Calu3 (cell line): ENCODE measurements around the gene NHLRC2. TPM values are rescaled to one million over a fixed set of nuclear protein-coding genes. Genes with fewer than 3 reads are reported as not detected.
A peak's percentile ranks its signal among the peaks of the same experiment; 100 is the strongest.

ENCODE experiments used
- BruUV-seq: library from RNA; stranded (reverse); fragments of 400-500 nt; replicated peaks from 2 replicates; lab custom pipeline; 2021; lab: Mats Ljungman, UMichigan
- CTCF ChIA-PET: fragments of 300-600 bp; sonication (Branson Sonifier 250); formaldehyde crosslinking; loops from one replicate; lab custom pipeline; 2022; ENCODE audit warnings: antibody characterized with exemption; lab: Charles Lee
- DNase-seq: peaks from one replicate; pipeline ENCODE4 v3.0.0; 2022
- H3K27ac Mint-ChIP-seq: one replicate; pipeline ENCODE4 v1.8.0; 2022; ENCODE audit warnings: mixed read lengths; ENCODE audit not compliant: unreplicated experiment
- H3K27me3 Mint-ChIP-seq: one replicate; pipeline ENCODE4 v1.8.0; 2022; ENCODE audit warnings: mixed read lengths; ENCODE audit not compliant: unreplicated experiment
- H3K36me3 Mint-ChIP-seq: one replicate; pipeline ENCODE4 v1.8.0; 2022; ENCODE audit warnings: mild to moderate bottlenecking, moderate library complexity, mixed read lengths; ENCODE audit not compliant: insufficient read depth, unreplicated experiment
- H3K4me1 Mint-ChIP-seq: one replicate; pipeline ENCODE4 v1.8.0; 2022; ENCODE audit warnings: mild to moderate bottlenecking, low read depth, mixed read lengths; ENCODE audit not compliant: unreplicated experiment
- H3K4me3 Mint-ChIP-seq: one replicate; pipeline ENCODE4 v1.8.0; 2022; ENCODE audit warnings: mild to moderate bottlenecking, low read depth, moderate library complexity, mixed read lengths; ENCODE audit not compliant: unreplicated experiment
- H3K9me3 Mint-ChIP-seq: one replicate; pipeline ENCODE4 v1.8.0; 2022; ENCODE audit warnings: low read depth, mixed read lengths; ENCODE audit not compliant: unreplicated experiment
- CTCF ChIP-seq: fragments of 200-600 bp; IDR thresholded peaks from one replicate; pipeline ENCODE4 v1.8.0; 2022; ENCODE audit warnings: antibody characterized with exemption; ENCODE audit not compliant: unreplicated experiment
- intact Hi-C: fragments of 100-400 bp; cut with micrococcal nuclease; formaldehyde crosslinking; loops from one replicate; pipeline ENCODE4 v1.10.0; 2022; ENCODE audit not compliant: unreplicated experiment
- total RNA-seq: library from RNA; stranded (reverse); gene quantifications from 2 replicates; pipeline ENCODE4 v1.2.3, GENCODE V29; 2022

The NHLRC2 gene
- total RNA-seq, 1 experiment from 2014 or later = 18.7 TPM

DNA sequence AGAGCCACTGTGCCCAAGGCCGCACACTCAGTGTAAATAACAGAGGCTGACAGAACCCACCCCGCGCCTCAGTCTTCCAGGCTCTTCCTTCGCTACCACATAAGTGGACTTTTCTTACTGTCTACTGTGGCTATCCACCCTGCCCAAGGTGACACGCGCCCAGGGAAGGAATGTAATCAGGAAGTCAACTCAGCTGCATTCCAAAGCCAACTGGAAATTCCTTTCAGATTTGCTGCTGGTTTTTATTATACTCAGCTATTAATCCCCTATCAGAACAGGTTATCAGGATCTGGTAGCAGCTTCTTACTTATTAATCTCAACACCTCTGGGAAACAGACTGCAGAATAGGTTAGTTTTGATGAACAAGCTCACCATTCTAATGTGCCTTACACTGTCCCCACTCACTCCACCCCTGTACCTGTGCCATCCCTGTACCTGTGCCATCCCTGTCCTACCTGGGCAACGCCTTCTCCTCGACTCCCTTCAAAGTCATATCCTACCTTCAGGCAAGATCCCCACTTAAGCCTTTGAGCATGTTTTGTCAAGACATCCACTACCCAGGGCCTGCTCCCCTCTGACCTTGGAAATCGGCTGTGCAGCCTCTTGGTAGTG, 90.7 kb downstream of the NHLRC2 start:
- Mint-ChIP-seq H3K4me3 (no peak overlapping the region), H3K36me3 (peaks cover 5% of the 10 kb centered on the region), H3K9me3 (no peaks in the 10 kb centered on the region), H3K27ac (no peak overlapping the region), H3K4me1 (peaks cover 33% of the 10 kb centered on the region), H3K27me3 (no peaks in the 10 kb centered on the region)
- DNase-seq = peak; percentile 50
- no peak for TF ChIP-seq CTCF
- CTCF ChIA-PET = interaction anchor here (0.8 kb wide), 1 partner anchor 14 kb away, joined by 4 read pairs; no protein-coding TSS in a partner anchor
- intact Hi-C loops = no loop called here
- no TSS peak for BruUV-seq

- no TSS peak for BruUV-seq
- Mint-ChIP-seq H3K36me3 (peaks cover 5% of the 10 kb centered on the region), H3K27me3 (no peaks in the 10 kb centered on the region), H3K9me3 (no peaks in the 10 kb centered on the region), H3K27ac (no peak overlapping the region), H3K4me3 (no peak overlapping the region), H3K4me1 (peaks cover 33% of the 10 kb centered on the region)
- CTCF ChIA-PET = no interaction called here
- DNase-seq = no peak
- intact Hi-C loops = no loop called here
- no peak for TF ChIP-seq CTCF
Observed at GRCh38 chr10:113945687-113946085, 91.2 kb downstream of the NHLRC2 start.

- peaks cover 33% of the 10 kb centered on the region for H3K4me1 Mint-ChIP-seq
- BruUV-seq = no TSS peak
- H3K4me3 Mint-ChIP-seq = no peak overlapping the region
- H3K9me3 Mint-ChIP-seq = no peaks in the 10 kb centered on the region
- intact Hi-C loops = no loop called here
- peaks cover 5% of the 10 kb centered on the region for H3K36me3 Mint-ChIP-seq
- CTCF ChIA-PET = no interaction called here
- H3K27ac Mint-ChIP-seq = peak overlapping the region; percentile 25
- DNase-seq = peak; percentile 37
- H3K27me3 Mint-ChIP-seq = no peaks in the 10 kb centered on the region
- TF ChIP-seq CTCF = no peak
Observed at GRCh38 chr10:113947184-113948041, 93.0 kb downstream of the NHLRC2 start.

DNA sequence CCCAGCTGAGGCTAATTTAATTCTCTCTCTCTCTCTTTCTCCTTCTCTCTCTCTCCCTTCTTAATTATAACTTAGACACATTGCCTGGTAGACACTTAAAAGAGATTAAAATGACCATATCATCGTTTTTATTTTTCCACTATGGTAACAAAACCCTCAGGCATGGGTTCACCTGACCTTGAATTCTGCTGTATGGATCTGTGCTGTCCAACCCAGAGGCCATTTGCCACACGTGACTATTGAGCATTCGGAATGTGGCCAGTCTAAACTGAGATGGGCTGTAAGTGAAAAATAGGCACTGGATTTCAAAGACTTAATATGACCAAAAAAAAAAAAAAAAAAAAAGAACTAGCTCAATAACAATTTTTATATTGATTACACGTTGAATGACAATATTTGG, 93.6 kb downstream of the NHLRC2 start:
- intact Hi-C loops = no loop called here
- TF ChIP-seq CTCF = no peak
- Mint-ChIP-seq H3K4me1 (peaks cover 33% of the 10 kb centered on the region), H3K27me3 (no peaks in the 10 kb centered on the region), H3K27ac (peak overlapping the region; percentile 25), H3K36me3 (peaks cover 5% of the 10 kb centered on the region), H3K9me3 (no peaks in the 10 kb centered on the region), H3K4me3 (no peak overlapping the region)
- DNase-seq = no peak
- CTCF ChIA-PET = interaction anchor here (0.7 kb wide), 1 partner anchor 145 kb away, joined by 3 read pairs; no protein-coding TSS in a partner anchor
- no TSS peak for BruUV-seq
